ENCODE measurements around the gene DFFB.

GRCh38 chr1:3891329-3891865 is 34.1 kb downstream of the DFFB start:
- TF ChIP-seq CTCF (conservative IDR thresholded peaks at IDR 0.05; ENCODE audit: low read depth, low read length) (no peak), POLR2A (IDR thresholded peaks at IDR 0.05; ENCODE audit: low read depth, low read length) (no peak), FOS (IDR thresholded peaks at IDR 0.05; ENCODE audit: low read depth, low read length) (no peak), BHLHE40 (IDR thresholded peaks at IDR 0.05; ENCODE audit: low read depth, low read length) (no peak), RCOR1 (IDR thresholded peaks at IDR 0.05; ENCODE audit: insufficient replicate concordance, low read length) (no peak)
